Measurements from ENCODE around the gene LPCAT3. TPM values are rescaled to one million over a fixed set of nuclear protein-coding genes. Genes with fewer than 3 reads are reported as not detected.

Gene LPCAT3
- total RNA-seq, 1 experiment from 2014 or later: 68.3 TPM

DNA sequence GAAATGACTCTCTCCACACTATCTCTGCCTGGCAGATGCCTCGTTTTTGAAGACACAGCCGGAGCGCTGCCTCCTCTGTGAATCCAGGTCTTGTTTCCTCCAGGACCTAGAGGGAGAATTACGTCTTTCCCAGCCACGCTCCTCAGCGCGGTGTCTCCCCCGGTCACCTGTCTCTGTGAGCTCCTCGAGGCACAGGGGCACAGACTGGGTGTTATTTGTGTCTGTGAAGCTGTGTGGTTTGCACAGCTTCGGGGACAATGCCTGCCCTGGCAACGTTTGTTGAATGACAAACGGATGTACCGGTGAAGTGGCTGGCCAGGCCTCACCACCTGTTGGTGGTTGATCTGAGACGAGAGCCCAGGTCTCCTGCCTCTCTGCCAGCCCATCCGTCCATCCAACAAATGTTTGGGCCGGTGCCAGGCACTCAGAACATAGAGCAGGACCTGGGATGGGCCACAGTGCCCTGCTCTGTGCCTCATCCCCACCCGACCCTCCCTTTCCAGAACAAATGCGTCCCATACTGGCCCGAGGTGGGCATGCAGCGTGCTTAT, 61.0 kb downstream of the LPCAT3 start:
- in situ Hi-C loops (cut with HindIII; ENCODE audit: low sequenced_read_pairs): no loop called here
- no peak for DNase-seq (ENCODE audit: low spot score)

DNA sequence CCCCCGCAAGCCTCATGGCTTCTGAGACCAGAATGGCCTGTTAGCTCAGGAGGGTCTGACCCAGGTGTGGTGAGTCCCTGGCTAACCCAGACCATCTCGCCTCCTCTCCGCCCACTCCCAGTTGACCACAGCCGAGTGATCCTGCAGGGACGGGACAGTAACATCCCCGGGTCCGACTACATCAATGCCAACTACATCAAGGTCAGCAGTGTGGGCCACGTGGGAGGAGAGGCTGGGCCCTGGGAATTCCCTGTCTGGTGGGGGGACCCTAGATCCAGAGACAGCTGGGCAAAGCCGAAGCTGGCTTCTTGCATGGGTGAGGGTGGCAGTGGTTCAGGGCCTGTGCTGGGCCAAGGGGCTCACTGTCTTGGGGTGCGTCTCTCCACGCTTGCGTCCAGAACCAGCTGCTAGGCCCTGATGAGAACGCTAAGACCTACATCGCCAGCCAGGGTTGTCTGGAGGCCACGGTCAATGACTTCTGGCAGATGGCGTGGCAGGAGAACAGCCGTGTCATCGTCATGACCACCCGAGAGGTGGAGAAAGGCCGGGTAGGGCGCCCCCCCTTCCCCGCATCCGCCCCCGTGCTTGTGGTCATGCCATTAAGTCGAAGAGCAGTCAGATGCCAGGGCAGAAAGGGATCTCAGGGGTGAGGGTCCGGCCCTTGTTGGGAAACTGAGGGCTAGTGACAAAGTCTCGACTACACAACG, 62.1 kb downstream of the LPCAT3 start:
- in situ Hi-C loops (cut with HindIII; ENCODE audit: low sequenced_read_pairs): no loop called here
- no peak for DNase-seq (ENCODE audit: low spot score)

DNA sequence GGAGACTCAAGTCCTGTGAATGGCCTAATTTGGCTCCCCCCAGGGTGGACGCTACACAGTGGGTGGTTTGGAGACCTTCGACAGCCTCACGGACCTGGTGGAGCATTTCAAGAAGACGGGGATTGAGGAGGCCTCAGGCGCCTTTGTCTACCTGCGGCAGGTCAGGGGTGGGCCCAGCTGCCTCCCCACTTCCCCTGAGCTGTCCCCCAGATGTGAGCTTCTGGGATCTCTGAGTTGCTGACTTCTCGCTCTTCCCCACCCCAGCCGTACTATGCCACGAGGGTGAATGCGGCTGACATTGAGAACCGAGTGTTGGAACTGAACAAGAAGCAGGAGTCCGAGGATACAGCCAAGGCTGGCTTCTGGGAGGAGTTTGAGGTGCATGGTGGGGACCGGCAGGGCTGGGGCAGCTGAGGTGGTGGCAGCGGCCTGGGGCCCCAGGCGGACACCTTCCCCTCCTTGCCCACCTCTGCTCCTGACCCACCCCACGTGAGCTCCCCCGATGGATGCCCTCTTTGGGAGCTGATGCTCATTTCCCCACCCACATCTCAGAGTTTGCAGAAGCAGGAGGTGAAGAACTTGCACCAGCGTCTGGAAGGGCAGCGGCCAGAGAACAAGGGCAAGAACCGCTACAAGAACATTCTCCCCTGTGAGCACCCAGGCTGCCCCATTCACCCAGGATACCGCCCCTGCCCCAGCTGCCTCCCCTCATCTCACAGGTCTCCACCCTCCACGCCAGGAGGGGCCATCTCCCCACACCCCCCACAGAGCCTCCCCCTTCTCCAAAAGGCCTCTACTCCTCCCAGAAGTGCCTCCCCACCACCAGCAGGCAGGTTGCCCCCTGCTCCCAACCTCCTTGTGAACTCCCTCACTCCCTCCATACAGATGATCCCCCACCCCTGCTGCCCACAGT, 62.9 kb downstream of the LPCAT3 start:
- DNase-seq (ENCODE audit: low spot score): no peak
- in situ Hi-C loops (cut with HindIII; ENCODE audit: low sequenced_read_pairs): no loop called here

DNA sequence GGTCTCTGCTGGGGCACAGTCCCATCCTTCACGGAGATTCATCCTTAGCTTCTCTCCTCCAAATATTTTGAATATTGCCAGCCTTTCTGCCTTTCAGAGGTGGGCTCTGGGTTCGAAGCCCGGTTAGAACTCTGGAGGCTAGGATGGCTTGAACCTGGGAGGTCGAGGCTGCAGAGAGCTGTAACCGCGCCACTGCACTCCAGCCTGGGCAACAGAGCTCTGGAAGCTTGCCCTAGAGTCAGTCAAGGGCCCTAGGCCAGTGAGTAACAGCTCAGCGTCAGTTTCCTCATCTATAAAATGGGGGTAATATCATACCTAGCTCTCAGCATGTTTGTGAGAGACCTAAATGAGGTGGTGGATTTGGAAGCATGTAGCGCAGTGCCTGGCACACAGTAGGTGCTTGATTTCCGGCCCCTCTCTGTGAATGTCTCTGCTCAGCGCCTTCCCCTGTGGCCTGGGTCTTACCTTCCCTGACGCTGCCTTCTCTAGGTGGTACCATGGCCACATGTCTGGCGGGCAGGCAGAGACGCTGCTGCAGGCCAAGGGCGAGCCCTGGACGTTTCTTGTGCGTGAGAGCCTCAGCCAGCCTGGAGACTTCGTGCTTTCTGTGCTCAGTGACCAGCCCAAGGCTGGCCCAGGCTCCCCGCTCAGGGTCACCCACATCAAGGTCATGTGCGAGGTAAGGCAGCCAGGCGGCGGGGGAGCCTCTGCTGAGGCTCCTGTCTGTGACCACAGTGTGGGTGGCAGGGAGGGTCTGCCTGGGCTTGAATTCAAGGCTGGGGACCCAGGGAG, 63.8 kb downstream of the LPCAT3 start:
- no peak for DNase-seq (ENCODE audit: low spot score)
- in situ Hi-C loops (cut with HindIII; ENCODE audit: low sequenced_read_pairs): no loop called here

DNA sequence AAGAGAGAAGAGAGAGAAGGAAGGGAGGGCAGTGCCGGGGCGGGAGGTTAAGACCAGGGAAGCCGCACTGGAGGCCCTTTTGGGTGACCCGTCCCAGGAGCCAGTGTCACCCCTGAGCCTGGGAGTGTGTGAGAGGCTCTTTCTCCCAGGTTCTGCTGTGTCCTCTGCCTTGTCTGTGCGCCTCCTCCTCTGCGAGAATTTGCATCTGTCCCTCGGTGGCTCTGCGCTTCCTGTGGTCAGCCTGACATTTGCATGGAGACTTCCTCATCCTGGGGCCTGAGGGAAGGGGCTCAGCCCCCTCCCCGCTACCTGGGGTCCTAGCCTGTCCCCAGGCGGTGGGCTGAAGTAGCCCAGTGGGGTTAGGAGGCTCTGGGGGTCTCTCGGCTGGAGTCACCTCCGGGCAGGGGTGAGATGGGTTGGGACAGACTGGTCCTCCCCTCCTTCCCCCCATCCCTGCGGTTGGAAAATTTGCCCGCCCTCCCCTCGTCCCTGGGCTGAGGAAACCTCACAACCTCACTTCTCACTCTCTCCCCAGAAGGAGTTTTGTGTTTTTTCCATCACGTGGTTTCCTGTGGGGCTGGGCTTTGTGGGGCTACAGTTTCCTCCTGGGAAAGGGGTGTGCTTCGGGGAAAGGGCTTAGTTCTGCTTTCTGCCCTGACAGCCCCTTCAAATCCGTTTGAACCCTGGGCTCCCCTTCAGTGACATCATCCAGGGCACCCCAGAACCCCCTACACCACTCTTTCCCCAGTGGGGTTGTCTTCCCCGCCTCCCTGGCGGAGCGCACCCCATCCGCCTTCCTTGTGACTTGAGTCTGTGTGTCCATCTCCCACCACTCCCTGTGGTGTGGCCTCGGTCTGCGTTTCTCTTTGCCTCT, 64.6 kb downstream of the LPCAT3 start:
- DNase-seq (ENCODE audit: low spot score): no peak
- in situ Hi-C loops (cut with HindIII; ENCODE audit: low sequenced_read_pairs): no loop called here

DNA sequence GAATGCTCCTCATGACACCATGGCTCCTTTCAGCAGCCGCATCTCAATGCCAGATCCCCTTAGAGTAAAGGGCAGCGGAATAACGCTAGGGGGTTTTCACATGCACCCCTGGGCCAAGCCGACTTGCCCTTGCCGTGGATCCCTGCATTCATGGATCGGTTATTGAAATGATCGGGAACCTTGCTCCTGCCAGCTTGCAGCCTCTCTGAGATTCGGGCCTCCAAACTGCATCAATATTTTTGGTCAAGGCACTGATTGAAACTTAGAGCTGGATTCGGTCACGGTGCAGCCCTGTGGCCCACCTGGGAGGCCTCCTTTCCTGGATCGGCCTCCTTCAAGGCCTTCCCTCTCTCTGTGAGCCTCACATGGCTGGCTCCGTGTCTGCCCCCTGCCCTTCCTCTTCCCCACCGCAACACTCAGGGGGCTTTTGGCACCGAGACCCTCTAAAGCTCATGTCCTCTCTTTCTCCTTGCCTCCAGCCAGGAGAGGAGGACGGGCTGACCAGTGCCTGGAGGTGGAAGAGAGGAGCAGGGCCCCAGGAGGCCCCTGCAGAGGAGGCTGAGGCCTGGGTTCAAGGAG, 65.3 kb downstream of the LPCAT3 start:
- no peak for DNase-seq (ENCODE audit: low spot score)
- in situ Hi-C loops (cut with HindIII; ENCODE audit: low sequenced_read_pairs): no loop called here

DNA sequence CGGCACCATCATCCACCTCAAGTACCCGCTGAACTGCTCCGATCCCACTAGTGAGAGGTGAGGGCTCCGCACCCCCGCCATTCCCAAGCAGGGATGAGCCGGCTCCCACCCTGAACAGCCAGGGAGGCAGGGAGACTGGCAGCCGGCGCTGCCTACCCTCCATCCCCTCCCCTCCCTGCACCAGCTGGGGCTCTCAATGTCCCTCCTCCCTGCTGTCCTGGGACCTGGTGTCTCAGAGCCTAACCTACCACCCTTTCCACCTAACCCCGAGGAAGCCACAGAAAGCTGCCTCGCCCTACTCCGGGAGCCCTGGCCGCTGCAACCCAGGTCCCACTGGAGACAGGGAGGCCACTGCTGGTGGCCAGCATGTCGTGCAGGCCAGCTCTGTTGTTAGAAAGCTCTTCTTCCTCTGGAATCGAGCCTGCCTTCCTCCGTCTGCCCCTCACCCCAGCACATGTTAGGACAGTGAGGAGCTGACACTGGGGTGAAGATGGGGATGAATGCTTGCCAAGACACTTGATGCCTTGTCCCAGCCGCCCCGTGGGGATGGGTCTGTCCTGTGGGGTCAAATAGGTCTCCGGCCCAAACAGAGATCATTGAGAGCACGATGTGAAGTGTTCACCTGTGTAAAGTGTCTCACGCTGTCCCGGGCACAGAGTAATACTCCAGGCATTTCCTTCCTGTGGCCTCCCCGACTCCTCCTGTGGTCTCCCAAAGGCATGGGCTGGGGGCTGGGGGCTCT, 66.0 kb downstream of the LPCAT3 start:
- no peak for DNase-seq (ENCODE audit: low spot score)
- in situ Hi-C loops (cut with HindIII; ENCODE audit: low sequenced_read_pairs): no loop called here

DNA sequence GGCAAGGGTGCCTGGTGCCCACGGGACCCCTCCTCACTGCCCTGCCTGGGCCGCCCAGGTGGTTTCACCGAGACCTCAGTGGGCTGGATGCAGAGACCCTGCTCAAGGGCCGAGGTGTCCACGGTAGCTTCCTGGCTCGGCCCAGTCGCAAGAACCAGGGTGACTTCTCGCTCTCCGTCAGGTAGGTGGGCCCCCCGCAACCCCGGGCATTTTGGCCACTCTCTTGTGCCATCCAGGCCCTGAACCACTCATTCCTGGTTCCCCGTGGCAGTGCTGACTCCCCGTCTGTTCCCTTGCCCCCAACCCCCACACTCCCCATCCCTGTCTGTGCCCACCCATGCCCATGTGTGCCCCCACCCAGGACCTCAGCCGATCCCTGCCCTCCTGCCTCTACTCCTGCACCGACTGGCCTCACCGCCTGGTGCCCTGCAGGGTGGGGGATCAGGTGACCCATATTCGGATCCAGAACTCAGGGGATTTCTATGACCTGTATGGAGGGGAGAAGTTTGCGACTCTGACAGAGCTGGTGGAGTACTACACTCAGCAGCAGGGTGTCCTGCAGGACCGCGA, 66.6 kb downstream of the LPCAT3 start:
- no peak for DNase-seq (ENCODE audit: low spot score)
- in situ Hi-C loops (cut with HindIII; ENCODE audit: low sequenced_read_pairs): no loop called here

DNA sequence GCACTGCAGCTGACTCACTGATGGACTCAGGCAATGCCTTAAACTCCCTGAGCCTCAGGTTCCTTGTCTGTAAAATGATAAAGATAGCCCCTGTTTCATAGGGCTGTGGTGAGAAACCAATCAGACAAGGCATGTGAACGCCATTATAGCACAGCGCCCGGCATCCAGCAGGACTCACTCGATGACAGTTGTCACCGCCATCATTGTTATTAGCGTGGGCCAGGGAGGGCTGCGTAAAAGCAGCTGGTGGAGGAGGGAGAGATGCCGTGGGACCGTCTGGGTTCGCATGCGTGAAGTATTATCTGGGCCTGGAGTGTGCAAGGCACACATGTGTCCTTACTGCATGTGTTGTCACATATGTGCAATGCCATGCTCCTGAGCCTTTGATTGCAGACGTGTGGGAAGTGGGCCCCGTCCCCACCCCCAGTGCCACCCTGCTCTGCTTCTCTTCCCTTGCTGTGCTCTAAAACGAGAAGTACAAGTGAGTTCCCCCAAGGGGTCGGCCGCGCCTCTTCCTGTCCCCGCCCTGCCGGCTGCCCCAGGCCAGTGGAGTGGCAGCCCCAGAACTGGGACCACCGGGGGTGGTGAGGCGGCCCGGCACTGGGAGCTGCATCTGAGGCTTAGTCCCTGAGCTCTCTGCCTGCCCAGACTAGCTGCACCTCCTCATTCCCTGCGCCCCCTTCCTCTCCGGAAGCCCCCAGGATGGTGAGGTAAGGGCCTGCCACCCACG, 67.3 kb downstream of the LPCAT3 start, which contains the start of gene PTPN6:
PTPN6 (plus strand) TSS at position 546 of the 730 bp plus-strand sequence; CDS start at position 703, 157 bp downstream.
- in situ Hi-C loops (cut with HindIII; ENCODE audit: low sequenced_read_pairs): no loop called here
- DNase-seq (ENCODE audit: low spot score): no peak

DNA sequence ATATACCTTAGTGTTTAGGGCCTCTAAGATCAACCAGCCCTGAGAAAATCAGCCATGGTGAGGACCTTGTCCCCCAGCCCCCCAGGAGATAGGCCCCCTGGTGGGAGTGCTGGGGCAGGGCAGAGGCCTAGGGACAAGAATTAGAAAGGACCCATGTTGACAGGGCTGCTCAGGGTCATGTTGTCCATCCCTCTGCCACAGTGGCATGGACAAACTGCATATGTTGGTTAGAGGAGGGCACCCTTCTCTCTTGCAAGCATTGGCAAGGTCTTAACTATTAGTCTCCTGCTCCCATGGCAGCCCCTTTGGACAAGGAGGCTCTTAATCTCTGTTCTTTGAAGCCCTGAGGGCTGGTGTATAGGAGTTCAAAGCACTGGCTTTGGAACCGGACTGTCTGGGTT, 67.9 kb downstream of the LPCAT3 start:
- no peak for DNase-seq (ENCODE audit: low spot score)
- in situ Hi-C loops (cut with HindIII; ENCODE audit: low sequenced_read_pairs): no loop called here

DNA sequence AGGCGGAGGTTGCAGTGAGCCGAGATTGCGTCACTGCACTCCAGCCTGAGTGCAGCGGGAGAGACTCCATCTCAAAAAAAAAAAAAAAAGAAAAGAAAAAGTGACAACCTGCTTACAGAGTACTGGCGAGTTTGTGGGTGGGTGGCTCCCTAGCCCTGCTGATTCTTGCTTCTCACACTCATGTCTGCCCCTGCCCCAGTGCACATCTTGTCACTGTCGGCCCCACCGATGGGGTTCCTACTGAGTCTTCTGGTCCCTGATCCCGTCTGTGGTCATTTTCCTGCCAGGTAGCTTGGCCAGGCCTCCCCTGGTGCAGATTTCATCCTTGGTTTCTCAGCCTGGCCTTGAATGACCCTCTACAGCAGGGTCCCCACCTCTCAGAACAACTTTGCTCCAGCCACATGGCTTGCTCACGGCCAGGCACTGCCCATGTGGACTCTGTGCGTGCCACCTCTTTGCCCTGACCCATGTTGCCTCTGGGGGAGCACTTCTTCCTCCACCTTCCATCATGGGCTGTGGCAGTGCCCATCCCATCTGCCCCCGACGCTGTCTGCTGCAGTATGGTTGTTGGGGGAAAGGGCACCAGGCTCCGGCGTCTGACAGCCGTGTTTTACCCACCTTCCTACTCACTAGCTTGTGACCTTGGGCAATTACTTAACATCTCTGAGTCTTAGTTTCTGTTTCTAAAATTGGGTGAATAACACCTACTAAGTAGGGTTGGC, 69.2 kb downstream of the LPCAT3 start:
- no peak for DNase-seq (ENCODE audit: low spot score)
- in situ Hi-C loops (cut with HindIII; ENCODE audit: low sequenced_read_pairs): no loop called here

DNA sequence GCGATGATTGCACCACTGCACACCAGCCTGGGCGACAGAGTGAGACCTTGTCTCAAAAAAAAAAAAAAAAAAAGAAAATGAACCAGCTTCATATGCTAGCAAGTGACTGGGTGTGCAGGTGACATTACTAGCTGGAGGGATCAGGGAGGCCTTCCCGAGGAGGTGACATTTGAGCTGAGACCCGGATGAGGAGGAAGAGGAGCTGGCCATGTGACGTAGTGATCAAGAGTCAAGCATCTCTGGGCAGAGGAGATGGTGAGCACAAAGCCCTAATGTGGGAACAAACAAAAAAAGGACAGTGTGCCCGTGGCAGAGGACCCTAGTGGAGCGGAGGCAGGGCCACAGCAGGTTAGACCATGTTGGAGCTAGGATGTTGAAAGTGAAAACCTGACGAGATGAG, 70.7 kb downstream of the LPCAT3 start:
- in situ Hi-C loops (cut with HindIII; ENCODE audit: low sequenced_read_pairs): no loop called here

DNA sequence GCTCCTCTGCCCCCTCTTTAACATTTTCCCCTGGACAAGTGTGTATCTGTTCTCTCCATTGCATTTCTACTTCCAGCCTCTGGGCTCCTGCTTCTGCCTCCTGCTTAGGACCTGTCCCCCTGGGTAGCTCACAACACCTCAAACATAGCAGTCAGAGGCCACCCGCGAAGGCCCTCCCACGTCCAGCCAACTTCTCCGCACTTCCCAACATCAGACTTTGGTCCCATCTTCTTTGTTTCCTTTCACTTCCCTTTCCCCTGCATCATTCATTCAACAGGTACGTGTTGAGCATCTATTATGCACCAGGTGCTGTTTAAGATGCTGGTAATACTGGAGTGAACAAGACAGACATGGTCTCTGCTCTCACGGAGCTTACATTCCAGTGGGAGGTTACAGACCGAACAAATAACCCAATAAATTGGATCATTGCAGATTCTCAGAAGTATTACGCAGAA, 71.3 kb downstream of the LPCAT3 start:
- in situ Hi-C loops (cut with HindIII; ENCODE audit: low sequenced_read_pairs): no loop called here
- DNase-seq (ENCODE audit: low spot score): no peak

More for the DNA sequence above, 70.7 kb downstream of the LPCAT3 start:
- DNase-seq (ENCODE audit: low spot score): no peak

DNA sequence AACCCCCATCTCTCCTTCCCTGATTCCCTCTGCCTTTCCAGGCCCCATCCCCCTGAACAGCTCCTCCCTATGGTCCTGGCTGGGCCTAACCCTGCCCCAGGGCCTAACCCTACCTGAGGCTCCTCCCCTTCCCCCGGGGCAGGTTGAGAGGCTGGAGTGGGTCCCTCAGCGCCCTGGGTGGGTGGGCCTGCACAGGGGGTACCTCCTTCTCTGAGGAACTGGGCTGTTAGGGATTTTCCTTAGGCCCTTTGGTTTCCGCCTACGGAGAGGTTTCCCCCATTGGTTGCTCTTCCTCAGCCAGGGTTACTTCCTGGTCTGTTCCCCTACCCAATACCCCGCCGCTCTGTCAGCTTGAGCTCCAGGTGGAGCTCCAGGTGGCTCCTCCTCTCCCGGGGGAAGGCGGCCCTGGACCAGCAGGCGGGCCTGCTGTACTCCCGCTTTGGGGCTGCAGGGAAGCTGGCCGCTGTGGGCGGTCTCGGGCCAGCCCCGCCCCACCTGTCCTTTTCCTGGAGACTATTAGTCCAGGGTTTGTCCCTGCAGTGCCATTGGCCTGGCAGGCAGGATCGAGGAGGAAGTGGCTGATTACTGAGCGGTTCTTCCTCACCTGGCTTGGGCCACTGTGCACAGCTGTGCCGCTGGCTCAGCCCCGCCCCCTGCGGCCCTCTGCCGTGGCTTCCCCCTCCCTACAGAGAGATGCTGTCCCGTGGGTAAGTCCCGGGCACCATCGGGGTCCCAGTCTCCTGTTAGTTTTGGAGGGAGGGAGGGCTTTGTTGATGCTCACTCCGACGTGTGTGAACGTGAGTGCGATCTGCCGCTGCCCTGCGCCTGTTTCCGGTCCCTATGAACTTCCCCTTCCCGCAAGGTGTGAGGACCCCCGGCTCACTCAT, 72.0 kb downstream of the LPCAT3 start:
- in situ Hi-C loops (cut with HindIII; ENCODE audit: low sequenced_read_pairs): no loop called here
- peak; percentile 79 for DNase-seq (ENCODE audit: low spot score)

DNA sequence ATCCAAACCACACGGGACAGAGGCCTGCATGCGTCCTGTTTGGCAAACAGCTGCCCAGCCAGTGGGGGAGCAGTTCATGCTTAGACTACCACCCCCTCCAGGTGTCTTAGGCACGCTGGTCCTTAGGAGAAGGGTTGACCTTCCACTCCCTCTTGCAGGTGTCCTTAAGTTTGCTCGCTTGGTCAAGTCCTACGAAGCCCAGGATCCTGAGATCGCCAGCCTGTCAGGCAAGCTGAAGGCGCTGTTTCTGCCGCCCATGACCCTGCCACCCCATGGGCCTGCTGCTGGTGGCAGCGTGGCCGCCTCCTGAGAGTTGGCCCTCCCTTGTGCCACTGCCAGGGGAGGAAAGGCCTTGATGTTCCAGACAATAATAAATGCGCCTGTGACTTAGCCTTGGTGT, 72.7 kb downstream of the LPCAT3 start:
- DNase-seq (ENCODE audit: low spot score): no peak
- in situ Hi-C loops (cut with HindIII; ENCODE audit: low sequenced_read_pairs): no loop called here

Measured in G401 (cell line).